ENCODE measurements around the gene CEACAM16.

Gene CEACAM16

GRCh38 chr19:44747739-44748425, 48.9 kb downstream of the CEACAM16 start:
- peak overlapping the region; percentile 85 for H3K4me3 ChIP-seq (ENCODE audit: low read length)
- H3K27me3 ChIP-seq (ENCODE audit: low read depth, low read length), result peaks cover 15% of the 10 kb centered on the region
- no peaks in the 10 kb centered on the region for H3K9me3 ChIP-seq (ENCODE audit: insufficient read depth, low read length)
- no peak for TF ChIP-seq EZH2phosphoT487 (IDR thresholded peaks at IDR 0.05; ENCODE audit: low read depth)
- no peak for TF ChIP-seq CTCF (IDR thresholded peaks at IDR 0.05; ENCODE audit: low read depth, low read length)
- peak overlapping the region; percentile 92 for H3K27ac ChIP-seq (ENCODE audit: low read length)
- peaks cover 31% of the 10 kb centered on the region for H3K36me3 ChIP-seq (replicated peaks; ENCODE audit: low read depth, low read length)
- peaks cover 47% of the 10 kb centered on the region for H3K79me2 ChIP-seq (ENCODE audit: low read length)
- no peaks in the 10 kb centered on the region for H4K20me1 ChIP-seq (ENCODE audit: insufficient read depth, low read length)
- peak overlapping the region; percentile 95 for H3K9ac ChIP-seq (ENCODE audit: low read length)
- H3K4me1 ChIP-seq (ENCODE audit: low read length), result peaks cover 45% of the 10 kb centered on the region
- peak overlapping the region; percentile 87 for H3K4me2 ChIP-seq (ENCODE audit: low read length)
- no peak overlapping the region for H2AFZ ChIP-seq (ENCODE audit: low read depth, low read length)

GRCh38 chr19:44748426-44749254, 49.7 kb downstream of the CEACAM16 start, which contains the start of gene BCL3:
Gene BCL3, plus strand, starts transcription at chr19:44748708. Its CDS starts 83 bp downstream, at chr19:44748791.
- H3K27ac ChIP-seq (ENCODE audit: low read length), result peak within 1 kb of the TSS; percentile 97
- peaks cover 47% of the 10 kb centered on the region for H3K79me2 ChIP-seq (ENCODE audit: low read length)
- H2AFZ ChIP-seq (ENCODE audit: low read depth, low read length), result no peak within 1 kb of the TSS
- no peaks in the 10 kb centered on the region for H4K20me1 ChIP-seq (ENCODE audit: insufficient read depth, low read length)
- H3K9me3 ChIP-seq (ENCODE audit: insufficient read depth, low read length), result no peaks in the 10 kb centered on the region
- H3K36me3 ChIP-seq (replicated peaks; ENCODE audit: low read depth, low read length), result peaks cover 31% of the 10 kb centered on the region
- peaks cover 15% of the 10 kb centered on the region for H3K27me3 ChIP-seq (ENCODE audit: low read depth, low read length)
- TF ChIP-seq CTCF (IDR thresholded peaks at IDR 0.05; ENCODE audit: low read depth, low read length) (no peak), EZH2phosphoT487 (IDR thresholded peaks at IDR 0.05; ENCODE audit: low read depth) (no peak)
- peak within 1 kb of the TSS; percentile 95 for H3K9ac ChIP-seq (ENCODE audit: low read length)
- H3K4me1 ChIP-seq (ENCODE audit: low read length), result peaks cover 48% of the 10 kb centered on the region
- peak within 1 kb of the TSS; percentile 85 for H3K4me3 ChIP-seq (ENCODE audit: low read length)
- peak within 1 kb of the TSS; percentile 98 for H3K4me2 ChIP-seq (ENCODE audit: low read length)

GRCh38 chr19:44749292-44749691, 50.3 kb downstream of the CEACAM16 start:
- Histone ChIP-seq H3K4me1 (ENCODE audit: low read length) (peaks cover 54% of the 10 kb centered on the region), H3K9ac (ENCODE audit: low read length) (peak overlapping the region; percentile 95), H3K27ac (ENCODE audit: low read length) (peak overlapping the region; percentile 97), H3K36me3 (replicated peaks; ENCODE audit: low read depth, low read length) (peaks cover 35% of the 10 kb centered on the region), H3K79me2 (ENCODE audit: low read length) (peaks cover 53% of the 10 kb centered on the region), H3K4me2 (ENCODE audit: low read length) (peak overlapping the region; percentile 98), H2AFZ (ENCODE audit: low read depth, low read length) (no peak overlapping the region), H3K27me3 (ENCODE audit: low read depth, low read length) (peaks cover 15% of the 10 kb centered on the region), H3K4me3 (ENCODE audit: low read length) (peak overlapping the region; percentile 85), H3K9me3 (ENCODE audit: insufficient read depth, low read length) (no peaks in the 10 kb centered on the region), H4K20me1 (ENCODE audit: insufficient read depth, low read length) (no peaks in the 10 kb centered on the region)
- TF ChIP-seq EZH2phosphoT487 (IDR thresholded peaks at IDR 0.05; ENCODE audit: low read depth) (no peak), CTCF (IDR thresholded peaks at IDR 0.05; ENCODE audit: low read depth, low read length) (no peak)

- peaks cover 59% of the 10 kb centered on the region for H3K79me2 ChIP-seq (ENCODE audit: low read length)
- peak overlapping the region; percentile 95 for H3K9ac ChIP-seq (ENCODE audit: low read length)
- H4K20me1 ChIP-seq (ENCODE audit: insufficient read depth, low read length), result no peaks in the 10 kb centered on the region
- peaks cover 39% of the 10 kb centered on the region for H3K36me3 ChIP-seq (replicated peaks; ENCODE audit: low read depth, low read length)
- peak overlapping the region; percentile 97 for H3K27ac ChIP-seq (ENCODE audit: low read length)
- peak overlapping the region; percentile 98 for H3K4me2 ChIP-seq (ENCODE audit: low read length)
- H3K4me1 ChIP-seq (ENCODE audit: low read length), result peaks cover 60% of the 10 kb centered on the region
- H3K9me3 ChIP-seq (ENCODE audit: insufficient read depth, low read length), result no peaks in the 10 kb centered on the region
- peak overlapping the region; percentile 85 for H3K4me3 ChIP-seq (ENCODE audit: low read length)
- peaks cover 15% of the 10 kb centered on the region for H3K27me3 ChIP-seq (ENCODE audit: low read depth, low read length)
- TF ChIP-seq CTCF (IDR thresholded peaks at IDR 0.05; ENCODE audit: low read depth, low read length) (no peak), EZH2phosphoT487 (IDR thresholded peaks at IDR 0.05; ENCODE audit: low read depth) (no peak)
- H2AFZ ChIP-seq (ENCODE audit: low read depth, low read length), result no peak overlapping the region
Measured at GRCh38 chr19:44749994-44750393, 51.0 kb downstream of the CEACAM16 start.
